GM23338 (cell line): ENCODE results near the gene DAAM1. TPM values are rescaled to one million over a fixed set of nuclear protein-coding genes. Genes with fewer than 3 reads are reported as not detected.

ENCODE experiments used
- ATAC-seq: fragments of 200-7000 bp; cut with Tn5 transposase; 3 replicates; pipeline ENCODE4 v1.9.1; 2020
- DNase-seq: peaks from one replicate; pipeline ENCODE4 v3.0.0-alpha.2; 2015; ENCODE audit warnings: low spot score
- H2AFZ ChIP-seq: fragments of 200-600 bp; sonication (generic); 2 replicates; pipeline ENCODE4 v1.8.0; 2016; ENCODE audit warnings: antibody characterized with exemption, mild to moderate bottlenecking, moderate library complexity
- H3F3A ChIP-seq: fragments of 200-600 bp; sonication (generic); replicated peaks from 2 replicates; pipeline ENCODE4 v1.8.0; 2017; ENCODE audit warnings: antibody characterized with exemption, mixed run types, low read depth
- H3K27ac ChIP-seq: fragments of 200-600 bp; sonication (generic); 2 replicates; pipeline ENCODE4 v1.6.1; 2016; ENCODE audit warnings: low read depth
- H3K27me3 ChIP-seq: fragments of 200-600 bp; sonication (generic); 2 replicates; pipeline ENCODE4 v1.8.0; 2016; ENCODE audit warnings: mild to moderate bottlenecking, mixed run types, moderate library complexity; ENCODE audit not compliant: insufficient read depth
- H3K36me3 ChIP-seq: fragments of 200-600 bp; sonication (generic); 2 replicates; pipeline ENCODE4 v1.8.0; 2016; ENCODE audit warnings: mild to moderate bottlenecking; ENCODE audit not compliant: insufficient read depth
- H3K4me1 ChIP-seq: fragments of 200-600 bp; sonication (generic); 2 replicates; pipeline ENCODE4 v1.8.0; 2016; ENCODE audit warnings: mild to moderate bottlenecking, moderate library complexity; ENCODE audit not compliant: insufficient read depth
- H3K4me2 ChIP-seq: fragments of 200-600 bp; sonication (generic); 2 replicates; pipeline ENCODE4 v1.7.1; 2017; ENCODE audit warnings: mixed run types
- H3K4me3 ChIP-seq: fragments of 200-600 bp; sonication (generic); 2 replicates; pipeline ENCODE4 v1.6.1; 2016; ENCODE audit warnings: mixed run types
- H3K79me2 ChIP-seq: fragments of 200-600 bp; sonication (generic); replicated peaks from 2 replicates; pipeline ENCODE4 v1.8.0; 2017; ENCODE audit warnings: mild to moderate bottlenecking; ENCODE audit not compliant: insufficient read depth
- H3K9me2 ChIP-seq: fragments of 200-600 bp; sonication (generic); 2 replicates; pipeline ENCODE4 v1.8.0; 2017; ENCODE audit not compliant: insufficient read depth
- H4K20me1 ChIP-seq: fragments of 200-600 bp; sonication (generic); replicated peaks from 2 replicates; pipeline ENCODE4 v1.8.0; 2017; ENCODE audit warnings: mild to moderate bottlenecking; ENCODE audit not compliant: insufficient read depth
- H3K27ac Mint-ChIP-seq: 2 replicates; pipeline ENCODE4 v1.8.0; 2020; ENCODE audit warnings: inconsistent platforms, mild to moderate bottlenecking, moderate library complexity, mixed read lengths
- H3K27me3 Mint-ChIP-seq: 3 replicates; pipeline ENCODE4 v1.8.0; 2022; ENCODE audit warnings: low read depth, mild to moderate bottlenecking, moderate library complexity, mixed read lengths, inconsistent platforms; ENCODE audit not compliant: insufficient read depth, poor library complexity
- H3K36me3 Mint-ChIP-seq: 3 replicates; pipeline ENCODE4 v1.8.0; 2021; ENCODE audit warnings: low read depth, mild to moderate bottlenecking, inconsistent platforms, moderate library complexity, mixed read lengths
- H3K4me1 Mint-ChIP-seq: 3 replicates; pipeline ENCODE4 v1.8.0; 2020; ENCODE audit warnings: mild to moderate bottlenecking, inconsistent platforms, mixed read lengths
- H3K4me3 Mint-ChIP-seq: 3 replicates; pipeline ENCODE4 v1.8.0; 2021; ENCODE audit warnings: moderate library complexity, mild to moderate bottlenecking, inconsistent platforms, mixed read lengths
- H3K9me3 Mint-ChIP-seq: 3 replicates; pipeline ENCODE4 v1.8.0; 2020; ENCODE audit warnings: moderate library complexity, mild to moderate bottlenecking, inconsistent platforms, mixed read lengths
- EZH2 ChIP-seq: fragments of 200-600 bp; sonication (generic); IDR thresholded peaks from one replicate; pipeline ENCODE4 v1.8.0; 2017; ENCODE audit warnings: antibody characterized with exemption, mild to moderate bottlenecking, low read depth; ENCODE audit not compliant: unreplicated experiment
- EZH2phosphoT487 ChIP-seq: fragments of 200-600 bp; sonication (generic); IDR thresholded peaks from one replicate; pipeline ENCODE4 v1.8.1; 2018; ENCODE audit warnings: antibody characterized with exemption; ENCODE audit not compliant: unreplicated experiment
- JUNB ChIP-seq: IDR thresholded peaks from one replicate; pipeline ENCODE4 v1.6.1; 2016; ENCODE audit warnings: antibody characterized with exemption; ENCODE audit not compliant: unreplicated experiment
- NANOG ChIP-seq: IDR thresholded peaks from 2 replicates; pipeline ENCODE4 v1.6.1; 2016; ENCODE audit warnings: antibody characterized with exemption, borderline replicate concordance
- POLR2AphosphoS5 ChIP-seq: IDR thresholded peaks from 2 replicates; pipeline ENCODE4 v1.6.1; 2016; ENCODE audit warnings: antibody characterized with exemption, low read depth
- ZNF114 ChIP-seq: fragments of 250-450 bp; sonication (Bioruptor Pico); IDR thresholded peaks from 2 replicates; pipeline ENCODE4 v1.5.0; 2020; ENCODE audit warnings: mild to moderate bottlenecking, moderate library complexity
- ZNF331 ChIP-seq: fragments of 250-450 bp; sonication (Bioruptor Pico); IDR thresholded peaks from 2 replicates; pipeline ENCODE4 v1.5.0; 2020; ENCODE audit warnings: low read depth, mild to moderate bottlenecking, moderate library complexity
- polyA plus RNA-seq: library from polyadenylated mRNA; unstranded; fragments of >200 nt; fragmentation: Nextera tagmentation; extraction: Ambion mirVana; gene quantifications from 2 replicates; pipeline ENCODE4 v1.2.1, GENCODE V29; 2016
- total RNA-seq: library from RNA; depleted of rRNA; stranded (reverse); fragments of >200 nt; shearing (Covaris generic); gene quantifications from 2 replicates; pipeline ENCODE4 v1.2.3, GENCODE V29; 2014
- TF ChIP-seq, protein P1 (sequence below): IDR thresholded peaks from 2 replicates; pipeline ENCODE4 v1.6.1; 2016; ENCODE audit warnings: antibody characterized with exemption
- TF ChIP-seq, protein P2 (sequence below), 2 experiments: fragments of 200-600 bp in 1 of 2; sonication (generic) in 1 of 2; conservative IDR thresholded peaks; 2 replicates each; pipeline versions ENCODE4 v1.5.1 to v1.6.1; 2016 to 2017; ENCODE audit warnings: antibody characterized with exemption in 2 of 2, low read depth in 2 of 2, mild to moderate bottlenecking in 2 of 2, moderate library complexity in 1 of 2
- TF ChIP-seq, protein P3 (sequence below): fragments of 250-450 bp; sonication (Bioruptor Pico); IDR thresholded peaks from 2 replicates; pipeline ENCODE4 v1.5.0; 2020; ENCODE audit warnings: mild to moderate bottlenecking, moderate library complexity
- TF ChIP-seq, protein P4 (sequence below): IDR thresholded peaks from one replicate; pipeline ENCODE4 v1.6.1; 2018; ENCODE audit warnings: antibody characterized with exemption; ENCODE audit not compliant: unreplicated experiment

DAAM1 gene
- total and polyA plus RNA-seq, 2 experiments from 2014 or later = 36.3 to 42.1 TPM

DNA sequence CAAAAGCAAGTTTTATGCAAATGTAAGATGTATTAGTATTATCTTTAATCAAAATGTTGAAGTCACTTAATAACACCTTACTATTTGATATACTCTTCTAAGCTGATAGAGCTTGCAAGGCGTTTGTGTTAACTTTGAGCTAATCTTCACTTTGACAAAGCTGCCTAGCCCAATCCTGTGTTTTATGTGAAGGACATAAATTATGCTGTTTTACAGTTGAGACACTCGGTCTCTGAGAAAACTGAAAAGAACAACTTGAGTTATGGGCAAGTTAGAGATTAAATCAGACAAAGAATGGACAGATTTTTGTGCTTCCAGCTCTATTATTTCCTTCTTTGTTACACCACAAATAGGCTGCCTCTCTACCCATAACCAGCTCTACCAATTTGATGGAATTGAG, 42.0 kb upstream of the DAAM1 start:
- TF ChIP-seq, protein P1, sequence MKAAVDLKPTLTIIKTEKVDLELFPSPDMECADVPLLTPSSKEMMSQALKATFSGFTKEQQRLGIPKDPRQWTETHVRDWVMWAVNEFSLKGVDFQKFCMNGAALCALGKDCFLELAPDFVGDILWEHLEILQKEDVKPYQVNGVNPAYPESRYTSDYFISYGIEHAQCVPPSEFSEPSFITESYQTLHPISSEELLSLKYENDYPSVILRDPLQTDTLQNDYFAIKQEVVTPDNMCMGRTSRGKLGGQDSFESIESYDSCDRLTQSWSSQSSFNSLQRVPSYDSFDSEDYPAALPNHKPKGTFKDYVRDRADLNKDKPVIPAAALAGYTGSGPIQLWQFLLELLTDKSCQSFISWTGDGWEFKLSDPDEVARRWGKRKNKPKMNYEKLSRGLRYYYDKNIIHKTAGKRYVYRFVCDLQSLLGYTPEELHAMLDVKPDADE = no peak
- TF ChIP-seq, protein P2, sequence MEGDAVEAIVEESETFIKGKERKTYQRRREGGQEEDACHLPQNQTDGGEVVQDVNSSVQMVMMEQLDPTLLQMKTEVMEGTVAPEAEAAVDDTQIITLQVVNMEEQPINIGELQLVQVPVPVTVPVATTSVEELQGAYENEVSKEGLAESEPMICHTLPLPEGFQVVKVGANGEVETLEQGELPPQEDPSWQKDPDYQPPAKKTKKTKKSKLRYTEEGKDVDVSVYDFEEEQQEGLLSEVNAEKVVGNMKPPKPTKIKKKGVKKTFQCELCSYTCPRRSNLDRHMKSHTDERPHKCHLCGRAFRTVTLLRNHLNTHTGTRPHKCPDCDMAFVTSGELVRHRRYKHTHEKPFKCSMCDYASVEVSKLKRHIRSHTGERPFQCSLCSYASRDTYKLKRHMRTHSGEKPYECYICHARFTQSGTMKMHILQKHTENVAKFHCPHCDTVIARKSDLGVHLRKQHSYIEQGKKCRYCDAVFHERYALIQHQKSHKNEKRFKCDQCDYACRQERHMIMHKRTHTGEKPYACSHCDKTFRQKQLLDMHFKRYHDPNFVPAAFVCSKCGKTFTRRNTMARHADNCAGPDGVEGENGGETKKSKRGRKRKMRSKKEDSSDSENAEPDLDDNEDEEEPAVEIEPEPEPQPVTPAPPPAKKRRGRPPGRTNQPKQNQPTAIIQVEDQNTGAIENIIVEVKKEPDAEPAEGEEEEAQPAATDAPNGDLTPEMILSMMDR (conservative IDR thresholded peaks at IDR 0.05; ENCODE audit: low read depth in 2 of 2) = no peak
- TF ChIP-seq, protein P3, sequence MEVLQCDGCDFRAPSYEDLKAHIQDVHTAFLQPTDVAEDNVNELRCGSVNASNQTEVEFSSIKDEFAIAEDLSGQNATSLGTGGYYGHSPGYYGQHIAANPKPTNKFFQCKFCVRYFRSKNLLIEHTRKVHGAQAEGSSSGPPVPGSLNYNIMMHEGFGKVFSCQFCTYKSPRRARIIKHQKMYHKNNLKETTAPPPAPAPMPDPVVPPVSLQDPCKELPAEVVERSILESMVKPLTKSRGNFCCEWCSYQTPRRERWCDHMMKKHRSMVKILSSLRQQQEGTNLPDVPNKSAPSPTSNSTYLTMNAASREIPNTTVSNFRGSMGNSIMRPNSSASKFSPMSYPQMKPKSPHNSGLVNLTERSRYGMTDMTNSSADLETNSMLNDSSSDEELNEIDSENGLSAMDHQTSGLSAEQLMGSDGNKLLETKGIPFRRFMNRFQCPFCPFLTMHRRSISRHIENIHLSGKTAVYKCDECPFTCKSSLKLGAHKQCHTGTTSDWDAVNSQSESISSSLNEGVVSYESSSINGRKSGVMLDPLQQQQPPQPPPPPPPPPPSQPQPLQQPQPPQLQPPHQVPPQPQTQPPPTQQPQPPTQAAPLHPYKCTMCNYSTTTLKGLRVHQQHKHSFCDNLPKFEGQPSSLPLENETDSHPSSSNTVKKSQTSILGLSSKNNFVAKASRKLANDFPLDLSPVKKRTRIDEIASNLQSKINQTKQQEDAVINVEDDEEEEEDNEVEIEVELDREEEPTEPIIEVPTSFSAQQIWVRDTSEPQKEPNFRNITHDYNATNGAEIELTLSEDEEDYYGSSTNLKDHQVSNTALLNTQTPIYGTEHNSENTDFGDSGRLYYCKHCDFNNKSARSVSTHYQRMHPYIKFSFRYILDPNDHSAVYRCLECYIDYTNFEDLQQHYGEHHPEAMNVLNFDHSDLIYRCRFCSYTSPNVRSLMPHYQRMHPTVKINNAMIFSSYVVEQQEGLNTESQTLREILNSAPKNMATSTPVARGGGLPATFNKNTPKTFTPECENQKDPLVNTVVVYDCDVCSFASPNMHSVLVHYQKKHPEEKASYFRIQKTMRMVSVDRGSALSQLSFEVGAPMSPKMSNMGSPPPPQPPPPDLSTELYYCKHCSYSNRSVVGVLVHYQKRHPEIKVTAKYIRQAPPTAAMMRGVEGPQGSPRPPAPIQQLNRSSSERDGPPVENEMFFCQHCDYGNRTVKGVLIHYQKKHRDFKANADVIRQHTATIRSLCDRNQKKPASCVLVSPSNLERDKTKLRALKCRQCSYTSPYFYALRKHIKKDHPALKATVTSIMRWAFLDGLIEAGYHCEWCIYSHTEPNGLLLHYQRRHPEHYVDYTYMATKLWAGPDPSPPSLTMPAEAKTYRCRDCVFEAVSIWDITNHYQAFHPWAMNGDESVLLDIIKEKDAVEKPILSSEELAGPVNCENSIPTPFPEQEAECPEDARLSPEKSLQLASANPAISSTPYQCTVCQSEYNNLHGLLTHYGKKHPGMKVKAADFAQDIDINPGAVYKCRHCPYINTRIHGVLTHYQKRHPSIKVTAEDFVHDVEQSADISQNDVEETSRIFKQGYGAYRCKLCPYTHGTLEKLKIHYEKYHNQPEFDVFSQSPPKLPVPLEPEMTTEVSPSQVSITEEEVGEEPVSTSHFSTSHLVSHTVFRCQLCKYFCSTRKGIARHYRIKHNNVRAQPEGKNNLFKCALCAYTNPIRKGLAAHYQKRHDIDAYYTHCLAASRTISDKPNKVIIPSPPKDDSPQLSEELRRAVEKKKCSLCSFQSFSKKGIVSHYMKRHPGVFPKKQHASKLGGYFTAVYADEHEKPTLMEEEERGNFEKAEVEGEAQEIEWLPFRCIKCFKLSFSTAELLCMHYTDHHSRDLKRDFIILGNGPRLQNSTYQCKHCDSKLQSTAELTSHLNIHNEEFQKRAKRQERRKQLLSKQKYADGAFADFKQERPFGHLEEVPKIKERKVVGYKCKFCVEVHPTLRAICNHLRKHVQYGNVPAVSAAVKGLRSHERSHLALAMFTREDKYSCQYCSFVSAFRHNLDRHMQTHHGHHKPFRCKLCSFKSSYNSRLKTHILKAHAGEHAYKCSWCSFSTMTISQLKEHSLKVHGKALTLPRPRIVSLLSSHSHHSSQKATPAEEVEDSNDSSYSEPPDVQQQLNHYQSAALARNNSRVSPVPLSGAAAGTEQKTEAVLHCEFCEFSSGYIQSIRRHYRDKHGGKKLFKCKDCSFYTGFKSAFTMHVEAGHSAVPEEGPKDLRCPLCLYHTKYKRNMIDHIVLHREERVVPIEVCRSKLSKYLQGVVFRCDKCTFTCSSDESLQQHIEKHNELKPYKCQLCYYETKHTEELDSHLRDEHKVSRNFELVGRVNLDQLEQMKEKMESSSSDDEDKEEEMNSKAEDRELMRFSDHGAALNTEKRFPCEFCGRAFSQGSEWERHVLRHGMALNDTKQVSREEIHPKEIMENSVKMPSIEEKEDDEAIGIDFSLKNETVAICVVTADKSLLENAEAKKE (CRISPR knock-in tag) = no peak
- TF ChIP-seq EZH2 (no peak), EZH2phosphoT487 (no peak), JUNB (no peak), NANOG (no peak), ZNF331 (CRISPR knock-in tag) (no peak), ZNF114 (CRISPR knock-in tag) (no peak), POLR2AphosphoS5 (no peak)
- TF ChIP-seq, protein P4, sequence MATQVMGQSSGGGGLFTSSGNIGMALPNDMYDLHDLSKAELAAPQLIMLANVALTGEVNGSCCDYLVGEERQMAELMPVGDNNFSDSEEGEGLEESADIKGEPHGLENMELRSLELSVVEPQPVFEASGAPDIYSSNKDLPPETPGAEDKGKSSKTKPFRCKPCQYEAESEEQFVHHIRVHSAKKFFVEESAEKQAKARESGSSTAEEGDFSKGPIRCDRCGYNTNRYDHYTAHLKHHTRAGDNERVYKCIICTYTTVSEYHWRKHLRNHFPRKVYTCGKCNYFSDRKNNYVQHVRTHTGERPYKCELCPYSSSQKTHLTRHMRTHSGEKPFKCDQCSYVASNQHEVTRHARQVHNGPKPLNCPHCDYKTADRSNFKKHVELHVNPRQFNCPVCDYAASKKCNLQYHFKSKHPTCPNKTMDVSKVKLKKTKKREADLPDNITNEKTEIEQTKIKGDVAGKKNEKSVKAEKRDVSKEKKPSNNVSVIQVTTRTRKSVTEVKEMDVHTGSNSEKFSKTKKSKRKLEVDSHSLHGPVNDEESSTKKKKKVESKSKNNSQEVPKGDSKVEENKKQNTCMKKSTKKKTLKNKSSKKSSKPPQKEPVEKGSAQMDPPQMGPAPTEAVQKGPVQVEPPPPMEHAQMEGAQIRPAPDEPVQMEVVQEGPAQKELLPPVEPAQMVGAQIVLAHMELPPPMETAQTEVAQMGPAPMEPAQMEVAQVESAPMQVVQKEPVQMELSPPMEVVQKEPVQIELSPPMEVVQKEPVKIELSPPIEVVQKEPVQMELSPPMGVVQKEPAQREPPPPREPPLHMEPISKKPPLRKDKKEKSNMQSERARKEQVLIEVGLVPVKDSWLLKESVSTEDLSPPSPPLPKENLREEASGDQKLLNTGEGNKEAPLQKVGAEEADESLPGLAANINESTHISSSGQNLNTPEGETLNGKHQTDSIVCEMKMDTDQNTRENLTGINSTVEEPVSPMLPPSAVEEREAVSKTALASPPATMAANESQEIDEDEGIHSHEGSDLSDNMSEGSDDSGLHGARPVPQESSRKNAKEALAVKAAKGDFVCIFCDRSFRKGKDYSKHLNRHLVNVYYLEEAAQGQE = no peak

More for the DNA sequence above, 42.0 kb upstream of the DAAM1 start:
- no peak overlapping the region for H3K27ac Mint-ChIP-seq
- H3K36me3 ChIP-seq = no peaks in the 10 kb centered on the region
- H3K4me1 Mint-ChIP-seq = no peaks in the 10 kb centered on the region
- no peaks in the 10 kb centered on the region for H3K36me3 Mint-ChIP-seq
- no peak for DNase-seq
- no peak overlapping the region for H2AFZ ChIP-seq
- H3K9me2 ChIP-seq = 0 out of 2 replicates have a peak, but pooled peaks cover 9% of the 10 kb centered on the region
- no peaks in the 10 kb centered on the region for H3K4me1 ChIP-seq
- no peaks in the 10 kb centered on the region for H3K79me2 ChIP-seq
- H3F3A ChIP-seq = no peaks in the 10 kb centered on the region
- H4K20me1 ChIP-seq = no peaks in the 10 kb centered on the region
- no peak overlapping the region for H3K4me2 ChIP-seq
- H3K9me3 Mint-ChIP-seq = no peaks in the 10 kb centered on the region
- H3K4me3 ChIP-seq = no peak overlapping the region
- peaks cover 1% of the 10 kb centered on the region for H3K27me3 Mint-ChIP-seq
- no peak overlapping the region for H3K4me3 Mint-ChIP-seq
- H3K27me3 ChIP-seq = no peaks in the 10 kb centered on the region
- no peak overlapping the region for H3K27ac ChIP-seq
- no peak for ATAC-seq
